ENCODE results near the gene AKAP1. TPM values are rescaled to one million over a fixed set of nuclear protein-coding genes. Genes with fewer than 3 reads are reported as not detected.

AKAP1 gene
- total and polyA plus RNA-seq, 9 of the 15 experiments (the other 6 are each of a cell fraction or from before 2014, with no cell fraction given), result 12.9 to 63.8 (median 36.4) TPM

DNA sequence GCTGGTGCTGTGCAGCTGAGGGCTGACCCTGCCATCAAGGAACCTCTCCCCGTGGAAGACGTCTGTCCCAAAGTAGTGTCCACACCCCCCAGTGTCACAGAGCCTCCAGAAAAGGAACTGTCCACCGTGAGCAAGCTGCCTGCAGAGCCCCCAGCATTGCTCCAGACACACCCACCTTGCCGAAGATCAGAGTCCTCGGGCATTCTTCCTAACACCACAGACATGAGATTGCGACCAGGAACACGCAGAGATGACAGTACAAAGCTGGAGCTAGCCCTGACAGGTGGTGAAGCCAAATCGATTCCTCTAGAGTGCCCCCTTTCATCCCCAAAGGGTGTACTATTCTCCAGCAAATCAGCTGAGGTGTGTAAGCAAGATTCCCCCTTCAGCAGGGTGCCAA, 20.5 kb downstream of the AKAP1 start (continued):
- TF ChIP-seq MYBL2 (IDR thresholded peaks at IDR 0.05; ENCODE audit: low read depth), result no peak
- TF ChIP-seq MYBL2 (CRISPR knock-in tag; IDR thresholded peaks at IDR 0.05; ENCODE audit: borderline replicate concordance), result no peak

DNA sequence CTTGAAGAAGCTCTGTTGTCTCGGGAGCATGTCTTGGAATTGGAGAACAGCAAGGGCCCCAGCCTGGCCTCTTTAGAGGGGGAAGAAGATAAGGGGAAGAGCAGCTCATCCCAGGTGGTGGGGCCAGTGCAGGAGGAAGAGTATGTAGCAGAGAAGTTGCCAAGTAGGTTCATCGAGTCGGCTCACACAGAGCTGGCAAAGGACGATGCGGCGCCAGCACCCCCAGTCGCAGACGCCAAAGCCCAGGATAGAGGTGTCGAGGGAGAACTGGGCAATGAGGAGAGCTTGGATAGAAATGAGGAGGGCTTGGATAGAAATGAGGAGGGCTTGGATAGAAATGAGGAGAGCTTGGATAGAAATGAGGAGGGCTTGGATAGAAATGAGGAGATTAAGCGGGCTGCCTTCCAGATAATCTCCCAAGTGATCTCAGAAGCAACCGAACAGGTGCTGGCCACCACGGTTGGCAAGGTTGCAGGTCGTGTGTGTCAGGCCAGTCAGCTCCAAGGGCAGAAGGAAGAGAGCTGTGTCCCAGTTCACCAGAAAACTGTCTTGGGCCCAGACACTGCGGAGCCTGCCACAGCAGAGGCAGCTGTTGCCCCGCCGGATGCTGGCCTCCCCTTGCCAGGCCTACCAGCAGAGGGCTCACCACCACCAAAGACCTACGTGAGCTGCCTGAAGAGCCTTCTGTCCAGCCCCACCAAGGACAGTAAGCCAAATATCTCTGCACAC, 21.2 kb downstream of the AKAP1 start:
- DNase-seq (ENCODE audit: extremely low read depth in 1 of 4, low spot score in 3 of 4), result peak in 1 of 4 experiments; percentile 30
- peaks cover 31 to 34% of the 10 kb centered on the region in 2 experiments for H3K4me1 ChIP-seq (replicated peaks in 1 of 2; ENCODE audit: control insufficient read depth in 2 of 2, insufficient read depth in 2 of 2, low read length in 2 of 2)
- H3K4me2 ChIP-seq (ENCODE audit: insufficient read depth, low read length), result no peak overlapping the region
- H4K20me1 ChIP-seq (replicated peaks; ENCODE audit: control insufficient read depth, insufficient read depth, low read length), result no peaks in the 10 kb centered on the region; the same call in 1 of the 2 replicates
- ATAC-seq, result peak; percentile 61
- H3K27me3 ChIP-seq (ENCODE audit: control insufficient read depth in 2 of 2, insufficient read depth in 2 of 2, low read length in 2 of 2), result no peaks in the 10 kb centered on the region
- BruUV-seq (replicated peaks), result TSS peak; percentile 59
- CTCF ChIA-PET (ENCODE audit: low intra/inter-chr PET ratio), result no interaction called here
- peak overlapping the region in 1 of 2 experiments; percentile 73; a peak in 2 of 4 replicates for H3K9ac ChIP-seq (ENCODE audit: insufficient read depth in 1 of 2, low read depth in 2 of 2, low read length in 2 of 2)
- H3K9me3 ChIP-seq (replicated peaks; ENCODE audit: control insufficient read depth, insufficient read depth, low read depth, low read length), result no peaks in the 10 kb centered on the region
- no peak for FAIRE-seq
- peaks cover 4% of the 10 kb centered on the region for H3K9me1 ChIP-seq (ENCODE audit: control insufficient read depth, insufficient read depth, low read length)
- H3K4me3 ChIP-seq, result no peak overlapping the region
- peaks cover 55% of the 10 kb centered on the region for H3K79me2 ChIP-seq (ENCODE audit: control insufficient read depth, insufficient read depth, low read length)
- in situ Hi-C loops (cut with MboI), result loop anchor here (5.0 kb wide), 1 partner anchor 89 kb away; no protein-coding TSS in a partner anchor
- no peak overlapping the region for H3K27ac ChIP-seq (ENCODE audit: extremely low read depth, low read depth, low read length)
- POLR2A ChIA-PET, result interaction anchor here (0.7 to 1.5 kb wide), 5 partner anchors 9 to 436 kb away, joined by 3 to 8 read pairs (median 3); no protein-coding TSS in a partner anchor
- no peak overlapping the region for H2AFZ ChIP-seq (ENCODE audit: low read depth, low read length)
- WGBS (ENCODE audit: insufficient coverage, low coverage, missing lambda C conversion rate), result 78% methylated on average over 17 of the region's 17 CpGs
- peaks cover 53% of the 10 kb centered on the region for H3K36me3 ChIP-seq (ENCODE audit: control insufficient read depth, insufficient read depth, low read length)
- intact Hi-C loops (cut with micrococcal nuclease), result no loop called here
- TF ChIP-seq HDGF (IDR thresholded peaks at IDR 0.05), result no peak
- TF ChIP-seq, protein P1, sequence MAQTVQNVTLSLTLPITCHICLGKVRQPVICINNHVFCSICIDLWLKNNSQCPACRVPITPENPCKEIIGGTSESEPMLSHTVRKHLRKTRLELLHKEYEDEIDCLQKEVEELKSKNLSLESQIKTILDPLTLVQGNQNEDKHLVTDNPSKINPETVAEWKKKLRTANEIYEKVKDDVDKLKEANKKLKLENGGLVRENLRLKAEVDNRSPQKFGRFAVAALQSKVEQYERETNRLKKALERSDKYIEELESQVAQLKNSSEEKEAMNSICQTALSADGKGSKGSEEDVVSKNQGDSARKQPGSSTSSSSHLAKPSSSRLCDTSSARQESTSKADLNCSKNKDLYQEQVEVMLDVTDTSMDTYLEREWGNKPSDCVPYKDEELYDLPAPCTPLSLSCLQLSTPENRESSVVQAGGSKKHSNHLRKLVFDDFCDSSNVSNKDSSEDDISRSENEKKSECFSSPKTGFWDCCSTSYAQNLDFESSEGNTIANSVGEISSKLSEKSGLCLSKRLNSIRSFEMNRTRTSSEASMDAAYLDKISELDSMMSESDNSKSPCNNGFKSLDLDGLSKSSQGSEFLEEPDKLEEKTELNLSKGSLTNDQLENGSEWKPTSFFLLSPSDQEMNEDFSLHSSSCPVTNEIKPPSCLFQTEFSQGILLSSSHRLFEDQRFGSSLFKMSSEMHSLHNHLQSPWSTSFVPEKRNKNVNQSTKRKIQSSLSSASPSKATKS (CRISPR knock-in tag; IDR thresholded peaks at IDR 0.05), result no peak
- TF ChIP-seq RAD21 (CRISPR knock-in tag; conservative IDR thresholded peaks at IDR 0.05 in 1 of 2, IDR thresholded peaks at IDR 0.05 in 1 of 2), result peak in 1 of 2 experiments; percentile 36; a peak in 1 of 4 replicates
- TF ChIP-seq, protein P2, sequence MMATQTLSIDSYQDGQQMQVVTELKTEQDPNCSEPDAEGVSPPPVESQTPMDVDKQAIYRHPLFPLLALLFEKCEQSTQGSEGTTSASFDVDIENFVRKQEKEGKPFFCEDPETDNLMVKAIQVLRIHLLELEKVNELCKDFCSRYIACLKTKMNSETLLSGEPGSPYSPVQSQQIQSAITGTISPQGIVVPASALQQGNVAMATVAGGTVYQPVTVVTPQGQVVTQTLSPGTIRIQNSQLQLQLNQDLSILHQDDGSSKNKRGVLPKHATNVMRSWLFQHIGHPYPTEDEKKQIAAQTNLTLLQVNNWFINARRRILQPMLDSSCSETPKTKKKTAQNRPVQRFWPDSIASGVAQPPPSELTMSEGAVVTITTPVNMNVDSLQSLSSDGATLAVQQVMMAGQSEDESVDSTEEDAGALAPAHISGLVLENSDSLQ (IDR thresholded peaks at IDR 0.05), result no peak
- no peak for TF ChIP-seq ZNF76 (CRISPR knock-in tag; IDR thresholded peaks at IDR 0.05; ENCODE audit: borderline replicate concordance)
- TF ChIP-seq, protein P3, sequence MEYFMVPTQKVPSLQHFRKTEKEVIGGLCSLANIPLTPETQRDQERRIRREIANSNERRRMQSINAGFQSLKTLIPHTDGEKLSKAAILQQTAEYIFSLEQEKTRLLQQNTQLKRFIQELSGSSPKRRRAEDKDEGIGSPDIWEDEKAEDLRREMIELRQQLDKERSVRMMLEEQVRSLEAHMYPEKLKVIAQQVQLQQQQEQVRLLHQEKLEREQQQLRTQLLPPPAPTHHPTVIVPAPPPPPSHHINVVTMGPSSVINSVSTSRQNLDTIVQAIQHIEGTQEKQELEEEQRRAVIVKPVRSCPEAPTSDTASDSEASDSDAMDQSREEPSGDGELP (CRISPR knock-in tag; IDR thresholded peaks at IDR 0.05; ENCODE audit: borderline replicate concordance), result peak; percentile 24; the same call in 1 of the 2 replicates
- TF ChIP-seq POLR2AphosphoS2 (IDR thresholded peaks at IDR 0.05; ENCODE audit: low read length), result no peak
- TF ChIP-seq WHSC1 (IDR thresholded peaks at IDR 0.05; ENCODE audit: low read length), result no peak
- no peak for TF ChIP-seq NBN (IDR thresholded peaks at IDR 0.05; ENCODE audit: low read depth)
- no peak for TF ChIP-seq NCOA2 (IDR thresholded peaks at IDR 0.05; ENCODE audit: partially characterized antibody in 2 of 2)
- TF ChIP-seq NR1H2 (CRISPR knock-in tag; IDR thresholded peaks at IDR 0.05), result no peak
- TF ChIP-seq CHD1 (IDR thresholded peaks at IDR 0.05; ENCODE audit: low read length), result no peak

Data from K562 (cell line).